ENCODE data around the gene THSD4.
"Not testable (repeated sequence)": the region's sequence is repeated elsewhere in the genome, so short reads cannot be mapped to it uniquely, and the experiment has no call there.

THSD4 gene

GRCh38 chr15:71396536-71397125 lies 281.4 kb downstream of the THSD4 start:
- no peak for DNase-seq

GRCh38 chr15:71397377-71397776 lies 282.1 kb downstream of the THSD4 start:
- DNase-seq, result no peak

GRCh38 chr15:71400294-71400693 lies 285.0 kb downstream of the THSD4 start:
- no peak for DNase-seq

- DNase-seq, result not testable (repeated sequence)
These were observed 286.5 kb downstream of the THSD4 start for GRCh38 chr15:71401728-71402127.

- DNase-seq, result no peak
These were observed 294.3 kb downstream of the THSD4 start for GRCh38 chr15:71409541-71409940.

- DNase-seq, result no peak
These were observed 295.1 kb downstream of the THSD4 start for GRCh38 chr15:71410347-71410746.

GRCh38 chr15:71411538-71412482 lies 296.5 kb downstream of the THSD4 start:
- no peak for DNase-seq

- no peak for DNase-seq
These were observed 298.1 kb downstream of the THSD4 start for GRCh38 chr15:71413419-71413818.

- no peak for DNase-seq
These were observed 299.6 kb downstream of the THSD4 start for GRCh38 chr15:71414853-71415252.

GRCh38 chr15:71422530-71423259 lies 307.4 kb downstream of the THSD4 start:
- no peak for DNase-seq

GRCh38 chr15:71424765-71425164 lies 309.5 kb downstream of the THSD4 start:
- DNase-seq, result no peak

- no peak for DNase-seq
These were observed 310.1 kb downstream of the THSD4 start for GRCh38 chr15:71425388-71425787.

- DNase-seq, result no peak
These were observed 311.5 kb downstream of the THSD4 start for GRCh38 chr15:71426792-71427191.

GRCh38 chr15:71430782-71431181 lies 315.5 kb downstream of the THSD4 start:
- no peak for DNase-seq

- DNase-seq, result no peak
These were observed 316.4 kb downstream of the THSD4 start for GRCh38 chr15:71431343-71432336.

GRCh38 chr15:71433402-71433801 lies 318.1 kb downstream of the THSD4 start:
- DNase-seq, result no peak

GRCh38 chr15:71434774-71435173 lies 319.5 kb downstream of the THSD4 start:
- DNase-seq, result no peak

- DNase-seq, result no peak
These were observed 320.3 kb downstream of the THSD4 start for GRCh38 chr15:71435552-71435951.

- no peak for DNase-seq
These were observed 321.6 kb downstream of the THSD4 start for GRCh38 chr15:71436854-71437253.

- DNase-seq, result no peak
These were observed 322.1 kb downstream of the THSD4 start for GRCh38 chr15:71437404-71437803.

- no peak for DNase-seq
These were observed 322.6 kb downstream of the THSD4 start for GRCh38 chr15:71437919-71438318.

GRCh38 chr15:71439478-71439877 lies 324.2 kb downstream of the THSD4 start:
- not testable (repeated sequence) for DNase-seq
